ENCODE results near the gene RNF7. TPM values are rescaled to one million over a fixed set of nuclear protein-coding genes. Genes with fewer than 3 reads are reported as not detected.
A peak's percentile ranks its signal among the peaks of the same experiment; 100 is the strongest.

Gene RNF7
- total and polyA plus RNA-seq, 2 of the 4 experiments (the other 2 are of a cell fraction) = 98.7 to 149 TPM

DNA sequence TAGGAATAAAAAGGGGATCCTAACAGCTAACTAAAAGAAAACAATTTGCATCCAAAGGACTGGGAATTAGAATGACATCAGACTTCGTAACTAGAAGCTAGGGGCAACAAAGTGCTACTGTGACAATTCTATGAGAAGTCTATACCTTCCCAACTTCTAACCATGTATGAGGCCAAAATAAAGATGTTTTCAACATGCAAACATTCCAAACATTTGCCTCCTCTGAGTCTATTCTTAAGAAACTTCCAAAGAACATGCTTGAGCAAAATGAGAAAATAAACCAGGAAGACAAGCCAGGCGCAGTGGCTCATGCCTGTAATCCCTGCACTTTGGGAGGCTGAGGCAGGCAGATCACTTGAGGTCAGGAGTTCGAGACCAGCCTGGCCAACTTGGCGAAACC lies 13.1 kb upstream of the RNF7 start:
- H3K27ac ChIP-seq (ENCODE audit: insufficient read depth, low read length) = no peak overlapping the region
- TF ChIP-seq NFE2L2 (IDR thresholded peaks at IDR 0.05; ENCODE audit: low read depth, low read length) (no peak), MAZ (IDR thresholded peaks at IDR 0.05; ENCODE audit: borderline replicate concordance, low read depth, low read length) (no peak), RCOR1 (IDR thresholded peaks at IDR 0.05; ENCODE audit: insufficient replicate concordance, low read length) (no peak), CEBPB (IDR thresholded peaks at IDR 0.05; ENCODE audit: low read depth, low read length) (no peak), SMC3 (IDR thresholded peaks at IDR 0.05; ENCODE audit: low read depth, low read length) (no peak), MAFK (IDR thresholded peaks at IDR 0.05; ENCODE audit: low read depth, low read length) (no peak), CHD1 (IDR thresholded peaks at IDR 0.05; ENCODE audit: low read depth, low read length) (no peak), RAD21 (IDR thresholded peaks at IDR 0.05; ENCODE audit: low read length) (no peak), USF2 (IDR thresholded peaks at IDR 0.05; ENCODE audit: low read depth, low read length) (no peak), POLR2A (IDR thresholded peaks at IDR 0.05; ENCODE audit: low read depth, low read length) (no peak), MXI1 (IDR thresholded peaks at IDR 0.05; ENCODE audit: borderline replicate concordance, low read depth, low read length) (no peak)
- TF ChIP-seq, protein P1, sequence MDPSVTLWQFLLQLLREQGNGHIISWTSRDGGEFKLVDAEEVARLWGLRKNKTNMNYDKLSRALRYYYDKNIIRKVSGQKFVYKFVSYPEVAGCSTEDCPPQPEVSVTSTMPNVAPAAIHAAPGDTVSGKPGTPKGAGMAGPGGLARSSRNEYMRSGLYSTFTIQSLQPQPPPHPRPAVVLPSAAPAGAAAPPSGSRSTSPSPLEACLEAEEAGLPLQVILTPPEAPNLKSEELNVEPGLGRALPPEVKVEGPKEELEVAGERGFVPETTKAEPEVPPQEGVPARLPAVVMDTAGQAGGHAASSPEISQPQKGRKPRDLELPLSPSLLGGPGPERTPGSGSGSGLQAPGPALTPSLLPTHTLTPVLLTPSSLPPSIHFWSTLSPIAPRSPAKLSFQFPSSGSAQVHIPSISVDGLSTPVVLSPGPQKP (IDR thresholded peaks at IDR 0.05; ENCODE audit: borderline replicate concordance, low read depth, low read length) = no peak
- TF ChIP-seq, protein P2, sequence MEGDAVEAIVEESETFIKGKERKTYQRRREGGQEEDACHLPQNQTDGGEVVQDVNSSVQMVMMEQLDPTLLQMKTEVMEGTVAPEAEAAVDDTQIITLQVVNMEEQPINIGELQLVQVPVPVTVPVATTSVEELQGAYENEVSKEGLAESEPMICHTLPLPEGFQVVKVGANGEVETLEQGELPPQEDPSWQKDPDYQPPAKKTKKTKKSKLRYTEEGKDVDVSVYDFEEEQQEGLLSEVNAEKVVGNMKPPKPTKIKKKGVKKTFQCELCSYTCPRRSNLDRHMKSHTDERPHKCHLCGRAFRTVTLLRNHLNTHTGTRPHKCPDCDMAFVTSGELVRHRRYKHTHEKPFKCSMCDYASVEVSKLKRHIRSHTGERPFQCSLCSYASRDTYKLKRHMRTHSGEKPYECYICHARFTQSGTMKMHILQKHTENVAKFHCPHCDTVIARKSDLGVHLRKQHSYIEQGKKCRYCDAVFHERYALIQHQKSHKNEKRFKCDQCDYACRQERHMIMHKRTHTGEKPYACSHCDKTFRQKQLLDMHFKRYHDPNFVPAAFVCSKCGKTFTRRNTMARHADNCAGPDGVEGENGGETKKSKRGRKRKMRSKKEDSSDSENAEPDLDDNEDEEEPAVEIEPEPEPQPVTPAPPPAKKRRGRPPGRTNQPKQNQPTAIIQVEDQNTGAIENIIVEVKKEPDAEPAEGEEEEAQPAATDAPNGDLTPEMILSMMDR (conservative IDR thresholded peaks at IDR 0.05; ENCODE audit: low read depth, low read length) = no peak
- in situ Hi-C loops (cut with MboI; ENCODE audit: low sequenced_read_pairs) (no loop called here), dilution Hi-C loops (cut with HindIII; ENCODE audit: low sequenced_read_pairs, unreplicated experiment) (no loop called here), intact Hi-C loops (cut with micrococcal nuclease) (no loop called here)
- H2BK15ac ChIP-seq (ENCODE audit: low read depth, low read length) = no peak overlapping the region
- H2AK9ac ChIP-seq (replicated peaks; ENCODE audit: low read depth, low read length, poor library complexity) = no peak overlapping the region
- no peak overlapping the region for H3K9ac ChIP-seq (ENCODE audit: low read depth, low read length)
- H2AFZ ChIP-seq (replicated peaks; ENCODE audit: low read length, poor library complexity) = no peak overlapping the region
- H2BK120ac ChIP-seq (ENCODE audit: low read depth, low read length) = no peak overlapping the region
- POLR2A ChIA-PET (ENCODE audit: unreplicated experiment) = no interaction called here
- no peak overlapping the region for H3K23ac ChIP-seq (ENCODE audit: low read depth, low read length)
- H3K14ac ChIP-seq (replicated peaks; ENCODE audit: low read depth, low read length) = no peak overlapping the region
- WGBS, 2 experiments (ENCODE audit: extremely low coverage in 2 of 2, insufficient read length in 1 of 2) = no CpG with 5 or more reads among the region's 4 CpGs
- no peaks in the 10 kb centered on the region for H3K79me1 ChIP-seq (ENCODE audit: low read depth in 1 of 2, low read length in 2 of 2)
- CTCF ChIA-PET = interaction anchor here (0.6 kb wide), 1 partner anchor 9 kb away, joined by 5 read pairs; no protein-coding TSS in a partner anchor
- no peak overlapping the region for H3K4me2 ChIP-seq (ENCODE audit: low read depth, low read length)
- no peaks in the 10 kb centered on the region for H3K27me3 ChIP-seq (ENCODE audit: control insufficient read depth, insufficient read depth, low read length)
- no TSS peak for BruUV-seq (replicated peaks)
- no peaks in the 10 kb centered on the region for H3K9me1 ChIP-seq (ENCODE audit: insufficient read depth, low read length)
- H4K91ac ChIP-seq (ENCODE audit: insufficient read depth, low read depth, low read length) = no peak overlapping the region
- H3K18ac ChIP-seq (ENCODE audit: low read depth, low read length) = no peak overlapping the region; the same call in 1 of the 2 replicates
- no peaks in the 10 kb centered on the region for H3K36me3 ChIP-seq (ENCODE audit: control insufficient read depth, insufficient read depth, low read length)
- no peak overlapping the region for H2AK5ac ChIP-seq (ENCODE audit: low read depth, low read length)
- H4K8ac ChIP-seq (ENCODE audit: low read depth in 2 of 2, low read length in 2 of 2) = no peak overlapping the region
- no peaks in the 10 kb centered on the region for H4K20me1 ChIP-seq (ENCODE audit: insufficient read depth, low read length)
- no peaks in the 10 kb centered on the region for H3K9me3 ChIP-seq (ENCODE audit: control insufficient read depth, insufficient read depth, low read length)
- H3K4me1 ChIP-seq (ENCODE audit: control insufficient read depth, insufficient read depth, low read length) = peaks cover 3% of the 10 kb centered on the region; the same call in 1 of the 2 replicates
- peak; percentile 11; the same call in 1 of the 2 replicates for ATAC-seq (ENCODE audit: low read depth)
- H2BK20ac ChIP-seq (ENCODE audit: low read depth, low read length) = no peak overlapping the region
- no peak overlapping the region for H4K5ac ChIP-seq (ENCODE audit: low read depth, low read length)
- H3K56ac ChIP-seq (ENCODE audit: extremely low read depth, insufficient read depth, low read length) = no peak overlapping the region
- peak overlapping the region; percentile 27 for H2BK5ac ChIP-seq (ENCODE audit: low read depth, low read length, poor library complexity, severe bottlenecking)
- peak; percentile 24 for DNase-seq
- no peak overlapping the region for H3K4ac ChIP-seq (ENCODE audit: low read depth, low read length)
- no peak overlapping the region for H3K4me3 ChIP-seq (ENCODE audit: insufficient read depth, low read depth, low read length)

Measured in IMR-90 (cell line).